GM23248 (cell line): Measurements from ENCODE around the gene TMPRSS7.

Experiments used
- EZH2 ChIP-seq: fragments of 200-600 bp; sonication (generic); IDR thresholded peaks from 2 replicates; pipeline ENCODE4 v1.6.1; 2018; ENCODE audit warnings: antibody characterized with exemption, mild to moderate bottlenecking; ENCODE audit not compliant: insufficient read depth, poor library complexity, severe bottlenecking
- EZH2phosphoT487 ChIP-seq: fragments of 200-600 bp; sonication (generic); IDR thresholded peaks from 2 replicates; pipeline ENCODE4 v1.6.1; 2018; ENCODE audit warnings: antibody characterized with exemption, moderate library complexity, mild to moderate bottlenecking, low read depth; ENCODE audit not compliant: insufficient read depth

DNA sequence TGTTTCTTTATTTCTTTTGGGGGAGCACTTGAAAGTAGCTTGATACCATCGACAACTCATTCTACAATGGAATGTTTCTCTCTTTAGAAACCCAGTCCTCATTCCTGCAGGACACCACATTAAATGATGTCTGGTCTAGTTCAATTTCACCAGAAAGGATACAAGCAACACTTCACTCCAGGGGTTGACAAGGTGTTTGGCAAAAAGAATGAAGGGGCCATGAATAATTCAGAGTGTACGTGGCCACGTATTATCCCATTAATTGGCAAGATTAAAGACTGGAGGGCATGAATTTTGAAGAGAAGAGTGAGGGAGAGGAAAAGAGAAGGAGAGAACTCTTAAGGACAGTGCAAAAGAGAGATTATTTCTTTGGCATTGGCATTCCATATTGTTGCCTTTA lies 705 bp downstream of the TMPRSS7 start:
- TF ChIP-seq EZH2phosphoT487 (no peak), EZH2 (no peak)
